ENCODE results near the gene IL20. TPM values are rescaled to one million over a fixed set of nuclear protein-coding genes. Genes with fewer than 3 reads are reported as not detected.

Gene IL20
- total RNA-seq, 4 donors from 2014 or later, result not detected

- Histone ChIP-seq H3K9me3 (no peaks in the 10 kb centered on the region), H3K27ac (no peak overlapping the region), H3K36me3 (no peaks in the 10 kb centered on the region), H3K4me1 (peaks cover 0 to 8% of the 10 kb centered on the region in 2 donors), H3K27me3 (no peaks in the 10 kb centered on the region), H3K4me3 (replicated peaks in 1 of 3) (no peak overlapping the region)
- no peak for TF ChIP-seq POLR2A (IDR thresholded peaks at IDR 0.05)
- TF ChIP-seq CTCF (IDR thresholded peaks at IDR 0.05), result no peak
- DNase-seq, result peak; percentile 93 to 95
- WGBS, 2 donors, result 40 to 51% methylated on average over 3 of the region's 3 CpGs
- intact Hi-C loops (cut with DNase I), result no loop called here
Observed at GRCh38 chr1:206854401-206855129, 10.9 kb upstream of the IL20 start.

DNA sequence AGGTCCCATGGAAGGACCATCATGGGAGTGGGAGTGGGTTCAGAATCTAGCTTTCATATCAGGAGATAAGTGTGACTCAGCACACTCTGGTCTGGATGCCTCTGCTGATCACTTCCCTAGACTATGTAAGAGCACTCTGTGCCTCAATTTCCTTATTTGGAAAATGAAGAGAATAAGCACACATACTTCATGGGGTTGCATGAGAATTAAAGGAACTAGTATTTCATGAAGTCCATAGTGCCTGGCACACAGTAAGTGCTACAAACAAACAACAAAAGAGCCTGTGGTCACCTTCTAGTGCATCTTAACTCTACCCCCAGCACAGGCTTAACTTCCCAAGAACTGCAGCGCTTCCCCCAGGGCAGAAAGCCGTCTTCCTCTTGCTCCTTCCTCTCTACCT lies 9.6 kb upstream of the IL20 start:
- Histone ChIP-seq H3K36me3 (no peaks in the 10 kb centered on the region), H3K27ac (no peak overlapping the region), H3K27me3 (no peaks in the 10 kb centered on the region), H3K4me3 (replicated peaks in 1 of 3) (no peak overlapping the region), H3K9me3 (no peaks in the 10 kb centered on the region), H3K4me1 (peaks cover 0 to 8% of the 10 kb centered on the region in 2 donors)
- no peak for TF ChIP-seq POLR2A (IDR thresholded peaks at IDR 0.05)
- no peak for TF ChIP-seq CTCF (IDR thresholded peaks at IDR 0.05)
- WGBS, 2 donors, result 81 to 82% methylated on average over 2 of the region's 2 CpGs
- intact Hi-C loops (cut with DNase I), result no loop called here
- DNase-seq, result no peak

DNA sequence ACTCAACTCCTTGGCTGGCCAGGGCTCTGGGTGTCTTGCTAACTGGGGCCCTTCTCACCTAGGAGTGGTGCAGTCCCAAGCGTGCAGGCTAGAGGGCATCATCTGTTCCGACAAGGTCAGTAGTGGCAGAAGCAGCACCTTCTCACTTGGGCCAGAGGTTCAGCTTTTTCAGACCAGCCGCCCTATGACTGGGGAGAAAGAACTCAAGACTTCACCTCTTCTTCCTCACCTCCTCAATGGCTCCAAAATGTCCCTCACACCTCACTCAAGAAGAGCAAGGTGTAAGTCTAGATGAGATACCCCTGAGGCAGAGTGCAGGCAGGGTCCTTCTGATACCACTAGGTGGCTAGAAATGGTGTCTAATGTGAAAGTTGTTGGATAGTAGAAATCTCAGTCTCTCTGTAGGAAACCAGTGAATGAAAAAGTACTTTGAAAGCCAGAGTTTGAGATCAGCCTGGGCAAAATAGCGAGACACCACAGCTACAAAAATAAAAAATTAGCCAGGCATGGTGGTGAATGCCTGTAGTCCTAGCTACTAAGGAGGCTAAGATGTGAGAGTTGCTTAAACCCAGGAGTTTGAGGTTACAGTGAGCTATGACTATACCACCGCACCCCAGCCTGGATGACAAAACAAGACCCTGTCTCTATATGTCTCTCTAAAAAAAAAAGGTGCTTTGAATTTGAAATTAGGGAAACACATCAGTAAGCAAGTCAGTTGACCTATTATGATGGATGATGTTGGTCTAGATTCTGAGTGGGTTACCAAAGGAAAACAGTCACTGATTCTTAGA lies 8.6 kb upstream of the IL20 start:
- H3K4me1 ChIP-seq, result peaks cover 0 to 8% of the 10 kb centered on the region in 2 donors
- intact Hi-C loops (cut with DNase I), result no loop called here
- H3K9me3 ChIP-seq, result no peaks in the 10 kb centered on the region
- WGBS, 2 donors, result 93 to 96% methylated on average over 5 of the region's 5 CpGs
- H3K27me3 ChIP-seq, result no peaks in the 10 kb centered on the region
- no peak overlapping the region for H3K27ac ChIP-seq
- no peak for DNase-seq
- no peak overlapping the region for H3K4me3 ChIP-seq (replicated peaks in 1 of 3)
- no peak for TF ChIP-seq CTCF (IDR thresholded peaks at IDR 0.05)
- TF ChIP-seq POLR2A (IDR thresholded peaks at IDR 0.05), result no peak
- no peaks in the 10 kb centered on the region for H3K36me3 ChIP-seq

DNA sequence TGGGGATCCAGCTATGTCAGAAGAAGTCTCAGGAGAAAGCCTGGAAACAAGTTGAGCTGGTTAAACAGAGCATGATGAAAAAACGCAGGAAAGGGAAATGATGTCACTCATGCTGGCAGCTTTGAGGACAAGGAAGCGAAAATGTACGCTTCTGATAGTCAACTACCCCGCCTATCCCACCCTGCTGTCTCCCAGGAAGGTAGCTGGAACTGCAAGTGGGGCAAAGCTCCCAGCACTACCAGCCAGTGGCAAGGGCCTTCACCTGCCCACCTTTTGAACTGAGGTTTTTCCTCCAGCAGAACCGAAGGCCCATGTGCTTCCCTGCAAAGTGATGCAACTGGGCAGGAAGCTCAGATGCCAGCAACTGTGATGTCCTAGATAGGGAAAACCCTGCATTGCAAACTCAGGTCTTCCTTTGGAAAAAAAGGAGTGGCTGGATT lies 6.3 kb upstream of the IL20 start:
- TF ChIP-seq POLR2A (IDR thresholded peaks at IDR 0.05) (no peak), CTCF (IDR thresholded peaks at IDR 0.05) (no peak)
- no peak for DNase-seq
- Histone ChIP-seq H3K9me3 (no peaks in the 10 kb centered on the region), H3K27me3 (no peaks in the 10 kb centered on the region), H3K27ac (no peak overlapping the region), H3K4me1 (peaks cover 0 to 7% of the 10 kb centered on the region in 2 donors), H3K36me3 (no peaks in the 10 kb centered on the region), H3K4me3 (replicated peaks in 1 of 3) (no peak overlapping the region)
- 71 to 80% methylated on average over 5 of the region's 5 CpGs for whole genome bisulfite sequencing, 2 donors
- intact Hi-C loops (cut with DNase I), result no loop called here

DNA sequence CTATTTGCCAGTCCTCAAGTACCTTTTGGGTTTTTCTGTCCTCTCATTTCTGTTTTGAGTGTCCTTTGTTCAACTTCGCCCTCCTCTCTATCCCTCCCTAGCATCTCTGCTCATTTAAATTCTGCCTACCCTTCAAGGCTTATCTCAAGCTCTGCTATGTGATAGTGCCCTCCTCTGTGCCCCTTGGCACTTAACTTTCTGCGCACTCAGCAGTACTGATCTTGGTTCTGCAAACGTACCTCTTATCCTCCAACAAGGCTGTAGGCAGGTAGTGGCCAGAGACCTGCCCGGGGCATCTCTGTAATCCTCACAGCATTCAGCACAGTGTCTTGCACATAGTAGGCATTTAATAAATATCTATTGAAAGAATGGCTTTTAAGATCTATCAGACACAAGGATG lies 5.3 kb upstream of the IL20 start:
- intact Hi-C loops (cut with DNase I), result loop anchor here (5.0 kb wide), 1 partner anchor 52 kb away; no protein-coding TSS in a partner anchor

More for the DNA sequence above, 5.3 kb upstream of the IL20 start:
- no peaks in the 10 kb centered on the region for H3K36me3 ChIP-seq
- peaks cover 0 to 2% of the 10 kb centered on the region in 2 donors for H3K4me1 ChIP-seq
- 86 to 94% methylated on average over 4 of the region's 4 CpGs for WGBS, 2 donors
- no peak for TF ChIP-seq CTCF (IDR thresholded peaks at IDR 0.05)
- no peak for TF ChIP-seq POLR2A (IDR thresholded peaks at IDR 0.05)
- DNase-seq, result no peak
- no peak overlapping the region for H3K4me3 ChIP-seq (replicated peaks in 1 of 3)
- no peak overlapping the region for H3K27ac ChIP-seq
- H3K27me3 ChIP-seq, result no peaks in the 10 kb centered on the region
- no peaks in the 10 kb centered on the region for H3K9me3 ChIP-seq
